Tongue (tissue), 2 donors: ENCODE data around the gene ZRANB1. TPM values are rescaled to one million over a fixed set of nuclear protein-coding genes. Genes with fewer than 3 reads are reported as not detected.

Experiments used
- DNase-seq: peaks from one replicate; pipeline ENCODE4 v3.0.0-alpha.2; 2015
- total RNA-seq: library from RNA; depleted of rRNA; stranded (reverse); fragments of >200 nt; gene quantifications from one replicate; pipeline ENCODE4 v1.2.3, GENCODE V29; 2014

The ZRANB1 gene
- total RNA-seq, 1 donor from 2014 or later, result 33.1 TPM

- no peak for DNase-seq
Measured at GRCh38 chr10:124994573-124995473, 52.9 kb downstream of the ZRANB1 start.

GRCh38 chr10:124995605-124996004 is 53.7 kb downstream of the ZRANB1 start:
- DNase-seq, result no peak

GRCh38 chr10:124996127-124996853 is 54.4 kb downstream of the ZRANB1 start:
- no peak for DNase-seq

DNA sequence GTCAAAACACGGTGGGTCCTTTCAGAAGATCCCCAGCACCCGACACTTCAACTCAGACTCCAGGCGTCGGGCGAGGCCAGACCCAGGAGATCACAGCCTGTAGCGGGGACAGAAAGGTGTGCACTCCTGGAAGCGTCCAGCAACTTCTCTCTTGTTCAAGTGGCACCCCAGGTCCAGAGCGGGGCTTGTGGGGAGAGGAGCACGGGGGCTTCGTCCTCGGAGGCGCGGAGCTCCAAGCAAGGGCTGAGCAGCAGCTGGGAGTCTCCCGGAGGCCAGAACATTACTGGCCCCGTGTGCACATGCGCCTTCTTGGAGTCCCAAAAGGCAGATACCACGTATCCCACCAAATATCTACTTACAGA is 54.9 kb downstream of the ZRANB1 start:
- DNase-seq, result no peak

- no peak for DNase-seq
Measured at GRCh38 chr10:124997306-124997705, 55.4 kb downstream of the ZRANB1 start.

GRCh38 chr10:124997771-124998623 is 56.1 kb downstream of the ZRANB1 start:
- no peak for DNase-seq

- DNase-seq, result peak; percentile 59
Measured at GRCh38 chr10:124998624-124999291, 56.8 kb downstream of the ZRANB1 start.

GRCh38 chr10:124999433-125000365 is 57.8 kb downstream of the ZRANB1 start:
- DNase-seq, result peak; percentile 67

- DNase-seq, result no peak
Measured at GRCh38 chr10:125000366-125001312, 58.7 kb downstream of the ZRANB1 start.

DNA sequence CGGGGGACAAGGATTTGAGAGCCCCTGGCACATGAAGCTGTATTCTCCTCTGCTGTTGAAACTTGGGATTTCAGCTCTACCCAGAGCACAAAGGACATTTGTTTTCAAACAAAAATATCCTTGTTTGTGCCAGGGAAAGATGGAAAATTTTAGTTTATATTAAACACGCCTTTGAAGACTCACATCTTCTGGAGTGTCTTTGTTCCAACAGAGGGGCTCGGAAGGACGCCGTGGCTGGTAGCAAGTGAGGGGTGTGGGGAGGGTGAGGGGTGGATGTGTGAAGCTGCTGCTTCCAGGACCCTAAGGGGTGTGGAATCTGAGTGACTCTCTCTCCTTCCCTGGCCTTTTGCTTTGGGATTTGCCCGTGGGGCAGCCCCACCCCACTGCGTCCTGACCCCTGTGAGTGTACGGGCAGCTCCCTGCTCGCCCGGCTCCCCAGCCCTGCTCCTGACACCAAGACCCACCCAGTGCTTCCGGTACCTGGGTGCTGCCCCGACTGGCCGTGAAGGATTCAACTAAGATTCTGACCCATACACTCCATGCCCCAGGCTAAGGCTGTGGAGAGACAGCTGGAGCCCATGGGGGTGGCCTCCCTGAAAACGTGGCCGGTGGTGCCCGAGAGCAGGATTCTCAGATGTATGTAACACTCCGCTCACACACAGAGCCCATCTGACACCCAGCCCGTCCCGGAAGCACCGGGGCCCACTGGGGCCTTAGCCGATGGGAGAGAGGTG is 59.6 kb downstream of the ZRANB1 start:
- DNase-seq, result peak; percentile 40

- DNase-seq, result no peak
Measured at GRCh38 chr10:125002047-125002422, 60.1 kb downstream of the ZRANB1 start.

GRCh38 chr10:125002423-125003145 is 60.7 kb downstream of the ZRANB1 start:
- DNase-seq, result no peak

DNA sequence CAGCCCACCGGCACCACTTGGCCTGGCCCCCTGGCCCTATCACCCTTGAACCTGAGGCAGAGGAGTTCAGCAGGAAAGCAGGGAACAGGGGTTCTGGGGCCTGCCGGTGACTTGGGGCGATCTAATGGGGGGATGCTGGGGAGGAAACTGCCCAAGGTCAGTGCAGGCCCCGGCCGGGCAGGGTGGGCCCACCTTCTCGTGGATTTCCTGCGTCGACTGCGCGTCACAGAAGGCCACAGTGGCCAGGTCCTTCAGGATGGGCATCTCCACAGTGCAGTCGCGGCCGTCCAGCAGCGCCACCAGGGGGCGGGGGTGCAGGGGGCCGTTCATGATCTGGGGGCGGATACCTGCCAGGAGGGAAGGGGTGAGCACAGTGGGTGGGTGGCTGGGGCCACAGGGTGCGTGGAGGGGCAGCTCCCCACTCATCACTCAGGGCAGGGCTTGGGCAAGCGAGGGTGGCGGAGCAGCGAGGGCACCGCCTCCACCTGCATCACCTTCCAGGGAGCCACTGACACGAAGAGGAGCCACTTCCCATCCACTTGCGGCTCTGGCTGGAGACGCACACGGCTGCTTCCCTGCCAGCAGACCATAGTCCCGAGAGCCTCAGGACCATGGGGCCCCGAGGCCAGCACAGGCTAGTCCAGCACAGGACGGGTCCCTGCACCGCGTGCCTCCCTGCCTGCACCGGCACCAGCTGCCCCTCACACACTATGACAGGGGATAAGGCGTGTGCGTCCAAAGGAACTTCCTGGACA is 61.4 kb downstream of the ZRANB1 start:
- DNase-seq, result no peak

- DNase-seq, result no peak
Measured at GRCh38 chr10:125003901-125004467, 62.1 kb downstream of the ZRANB1 start.

GRCh38 chr10:125004571-125005311 is 62.8 kb downstream of the ZRANB1 start:
- DNase-seq, result no peak
